IMR-90 (cell line): Measurements from ENCODE around the gene RIPK3. TPM values are rescaled to one million over a fixed set of nuclear protein-coding genes. Genes with fewer than 3 reads are reported as not detected.
A peak's percentile ranks its signal among the peaks of the same experiment; 100 is the strongest.

Source experiments
- ATAC-seq: fragments of 200-7000 bp; cut with Tn5 transposase; 2 replicates; pipeline ENCODE4 v1.9.1; 2020; ENCODE audit warnings: low read depth, mild to moderate bottlenecking, moderate library complexity
- BruUV-seq: library from RNA; stranded (reverse); fragments of 400-500 nt; replicated peaks from 2 replicates; lab custom pipeline; 2021; lab: Mats Ljungman, UMichigan
- CTCF ChIA-PET: fragments of 300-600 bp; formaldehyde crosslinking; extraction: SDS; loops from one replicate; lab custom pipeline; 2021; ENCODE audit warnings: antibody characterized with exemption; lab: Yijun Ruan, JAX
- POLR2A ChIA-PET: fragments of 300-600 bp; sonication (Branson Sonifier 250); formaldehyde crosslinking; loops from one replicate; lab custom pipeline; 2022; ENCODE audit warnings: antibody characterized with exemption; ENCODE audit not compliant: unreplicated experiment; lab: Charles Lee
- DNase-seq: peaks from one replicate; pipeline ENCODE4 v3.0.0; 2013
- H2AFZ ChIP-seq: replicated peaks from 2 replicates; pipeline ENCODE3; 2013; ENCODE audit warnings: low read length, mild to moderate bottlenecking; ENCODE audit not compliant: poor library complexity
- H2AK5ac ChIP-seq: 2 replicates; pipeline ENCODE4 v1.6.1; 2013; ENCODE audit warnings: low read depth, low read length, inconsistent platforms
- H2AK9ac ChIP-seq: replicated peaks from 2 replicates; pipeline ENCODE3; 2013; ENCODE audit warnings: mild to moderate bottlenecking, low read depth, low read length, moderate library complexity; ENCODE audit not compliant: poor library complexity
- H2BK120ac ChIP-seq: 2 replicates; pipeline ENCODE4 v1.6.1; 2013; ENCODE audit warnings: low read depth, low read length, inconsistent platforms
- H2BK15ac ChIP-seq: 3 replicates; pipeline ENCODE4 v1.6.1; 2013; ENCODE audit warnings: low read depth, low read length, inconsistent platforms
- H2BK20ac ChIP-seq: 2 replicates; pipeline ENCODE4 v1.6.1; 2013; ENCODE audit warnings: low read depth, mild to moderate bottlenecking, inconsistent platforms, low read length, moderate library complexity
- H2BK5ac ChIP-seq: 2 replicates; pipeline ENCODE4 v1.6.1; 2013; ENCODE audit warnings: mild to moderate bottlenecking, low read depth, low read length, inconsistent platforms; ENCODE audit not compliant: poor library complexity, severe bottlenecking
- H3K14ac ChIP-seq: replicated peaks from 2 replicates; pipeline ENCODE4 v1.6.1; 2013; ENCODE audit warnings: low read depth, low read length, inconsistent platforms
- H3K18ac ChIP-seq: 2 replicates; pipeline ENCODE4 v1.6.1; 2013; ENCODE audit warnings: low read depth, low read length, control low read depth
- H3K23ac ChIP-seq: 2 replicates; pipeline ENCODE4 v1.6.1; 2013; ENCODE audit warnings: low read depth, low read length, inconsistent platforms
- H3K27ac ChIP-seq: 2 replicates; pipeline ENCODE4 v1.5.1; 2013; ENCODE audit warnings: mild to moderate bottlenecking, control low read depth, low read length; ENCODE audit not compliant: insufficient read depth
- H3K27me3 ChIP-seq: 2 replicates; pipeline ENCODE4 v1.6.1; 2013; ENCODE audit warnings: low read length; ENCODE audit not compliant: control insufficient read depth, insufficient read depth
- H3K36me3 ChIP-seq: 2 replicates; pipeline ENCODE4 v1.6.1; 2013; ENCODE audit warnings: low read length, mixed read lengths; ENCODE audit not compliant: control insufficient read depth, insufficient read depth
- H3K4ac ChIP-seq: 2 replicates; pipeline ENCODE4 v1.6.1; 2013; ENCODE audit warnings: low read depth, low read length, inconsistent platforms
- H3K4me1 ChIP-seq: 2 replicates; pipeline ENCODE4 v1.6.1; 2013; ENCODE audit warnings: low read length, mixed read lengths; ENCODE audit not compliant: control insufficient read depth, insufficient read depth
- H3K4me2 ChIP-seq: 2 replicates; pipeline ENCODE4 v1.6.1; 2013; ENCODE audit warnings: low read depth, mild to moderate bottlenecking, control low read depth, low read length, moderate library complexity
- H3K4me3 ChIP-seq: 2 replicates; pipeline ENCODE4 v1.5.1; 2013; ENCODE audit warnings: low read depth, mild to moderate bottlenecking, control low read depth, low read length, moderate library complexity; ENCODE audit not compliant: insufficient read depth
- H3K56ac ChIP-seq: 2 replicates; pipeline ENCODE4 v1.6.1; 2013; ENCODE audit warnings: low read length, inconsistent platforms; ENCODE audit not compliant: insufficient read depth; ENCODE audit errors: extremely low read depth
- H3K79me1 ChIP-seq, 2 experiments: 2 replicates each; pipeline ENCODE4 v1.6.1; 2013; ENCODE audit warnings: low read length in 2 of 2, inconsistent platforms in 1 of 2, low read depth in 1 of 2
- H3K9ac ChIP-seq: 2 replicates; pipeline ENCODE4 v1.6.1; 2013; ENCODE audit warnings: low read depth, low read length, control low read depth
- H3K9me1 ChIP-seq: 2 replicates; pipeline ENCODE4 v1.6.1; 2013; ENCODE audit warnings: low read length, inconsistent platforms; ENCODE audit not compliant: insufficient read depth
- H3K9me3 ChIP-seq: 2 replicates; pipeline ENCODE4 v1.6.1; 2013; ENCODE audit warnings: low read length; ENCODE audit not compliant: control insufficient read depth, insufficient read depth
- H4K20me1 ChIP-seq: 2 replicates; pipeline ENCODE4 v1.6.1; 2013; ENCODE audit warnings: low read length, inconsistent platforms; ENCODE audit not compliant: insufficient read depth
- H4K5ac ChIP-seq: 2 replicates; pipeline ENCODE4 v1.6.1; 2013; ENCODE audit warnings: mild to moderate bottlenecking, low read depth, low read length, control low read depth
- H4K8ac ChIP-seq, 2 experiments: 2 replicates each; pipeline ENCODE4 v1.6.1; 2013; ENCODE audit warnings: low read depth in 2 of 2, low read length in 2 of 2, control low read depth in 1 of 2, inconsistent platforms in 1 of 2
- H4K91ac ChIP-seq: 2 replicates; pipeline ENCODE4 v1.6.1; 2013; ENCODE audit warnings: low read depth, low read length, inconsistent platforms; ENCODE audit not compliant: insufficient read depth
- ELK1 ChIP-seq: fragments of 150-350 bp; IDR thresholded peaks from 2 replicates; pipeline ENCODE4 v1.6.1; 2016; ENCODE audit warnings: low read depth, mild to moderate bottlenecking, low read length, moderate library complexity, borderline replicate concordance
- RAD21 ChIP-seq: IDR thresholded peaks from 2 replicates; pipeline ENCODE4 v1.6.1; 2012; ENCODE audit warnings: low read length, improper control_type of control experiment
- SMC3 ChIP-seq: fragments of 150-350 bp; IDR thresholded peaks from 2 replicates; pipeline ENCODE4 v1.6.1; 2016; ENCODE audit warnings: low read depth, mild to moderate bottlenecking, antibody characterized with exemption, low read length, moderate library complexity
- WGBS, 2 experiments: methylation state at CpG; one replicate each; pipeline versions ENCODE4 v1.1.5 to v1.1.7; 2013; ENCODE audit warnings: missing lambda C conversion rate in 2 of 2; ENCODE audit not compliant: insufficient read length in 1 of 2; ENCODE audit errors: extremely low coverage in 2 of 2; 5-methylcytosine and 5-hydroxymethylcytosine counted together
- dilution Hi-C: fragments of 300-500 bp; cut with HindIII; formaldehyde crosslinking; loops from one replicate; pipeline ENCODE4 v1.14.3; 2018; ENCODE audit warnings: low sequenced_read_pairs; ENCODE audit not compliant: unreplicated experiment
- in situ Hi-C: fragments of 300-500 bp; cut with MboI; formaldehyde crosslinking; loops from 3 replicates; pipeline ENCODE4 v1.14.3; 2019; ENCODE audit warnings: low sequenced_read_pairs, inconsistent platforms, mixed read lengths
- intact Hi-C: fragments of 100-400 bp; cut with micrococcal nuclease; formaldehyde crosslinking; loops from 2 replicates; pipeline ENCODE4 v1.10.0; 2022
- polyA plus RNA-seq, 3 experiments: library from polyadenylated mRNA; depleted of rRNA; stranded (reverse); fragments of >200 nt; gene quantifications; 2 replicates each; pipeline ENCODE4 v1.2.3, GENCODE V29; 2012; ENCODE audit warnings: low replicate concordance in 1 of 3
- total RNA-seq: library from RNA; depleted of rRNA; stranded (reverse); fragments of >200 nt; gene quantifications from 2 replicates; pipeline ENCODE4 v1.2.3, GENCODE V29; 2012
- TF ChIP-seq, protein P1 (sequence below): conservative IDR thresholded peaks from 2 replicates; pipeline ENCODE4 v1.5.1; 2012; ENCODE audit warnings: mild to moderate bottlenecking, low read depth, low read length, improper control_type of control experiment

Gene RIPK3
- total and polyA plus RNA-seq, 2 of the 4 experiments (the other 2 are of a cell fraction) = 0.09 TPM; not detected in 1

GRCh38 chr14:24307575-24308341 is 32.0 kb downstream of the RIPK3 start, which contains the start of gene CIDEB:
TSS of gene CIDEB (minus strand) at chr14:24307977. CDS start at chr14:24307858, 119 bp downstream.
- Histone ChIP-seq H3K23ac (no peak within 1 kb of the TSS), H3K4me2 (no peak within 1 kb of the TSS), H2BK20ac (no peak within 1 kb of the TSS), H3K79me1 (peaks cover 3 to 9% of the 10 kb centered on the region in 2 experiments; a peak in 1 of 4 replicates), H3K9ac (no peak within 1 kb of the TSS), H2AK9ac (no peak within 1 kb of the TSS), H2BK5ac (no peak within 1 kb of the TSS), H4K91ac (no peak within 1 kb of the TSS), H2BK120ac (no peak within 1 kb of the TSS), H3K36me3 (peaks cover 34% of the 10 kb centered on the region), H2BK15ac (no peak within 1 kb of the TSS), H2AFZ (peak within 1 kb of the TSS; percentile 21), H3K9me1 (peaks cover 5% of the 10 kb centered on the region; the same call in 1 of the 2 replicates), H3K4ac (no peak within 1 kb of the TSS), H4K20me1 (peaks cover 8% of the 10 kb centered on the region; the same call in 1 of the 2 replicates), H3K27me3 (no peaks in the 10 kb centered on the region), H3K27ac (no peak within 1 kb of the TSS), H4K8ac (no peak within 1 kb of the TSS), H3K18ac (no peak within 1 kb of the TSS), H3K14ac (no peak within 1 kb of the TSS), H3K56ac (no peak within 1 kb of the TSS), H2AK5ac (no peak within 1 kb of the TSS), H3K4me1 (peaks cover 10% of the 10 kb centered on the region; the same call in 1 of the 2 replicates), H3K4me3 (no peak within 1 kb of the TSS), H4K5ac (no peak within 1 kb of the TSS), H3K9me3 (no peaks in the 10 kb centered on the region)
- 93% methylated on average over 2 of the region's 6 CpGs; no CpG with 5 or more reads in 1 of the 2 experiments for WGBS, 2 experiments
- ATAC-seq (peak; percentile 81), DNase-seq (peak; percentile 43)
- TF ChIP-seq SMC3 (peak; percentile 57; the same call in 1 of the 2 replicates), RAD21 (peak; percentile 57), ELK1 (no peak)
- TF ChIP-seq, protein P1, sequence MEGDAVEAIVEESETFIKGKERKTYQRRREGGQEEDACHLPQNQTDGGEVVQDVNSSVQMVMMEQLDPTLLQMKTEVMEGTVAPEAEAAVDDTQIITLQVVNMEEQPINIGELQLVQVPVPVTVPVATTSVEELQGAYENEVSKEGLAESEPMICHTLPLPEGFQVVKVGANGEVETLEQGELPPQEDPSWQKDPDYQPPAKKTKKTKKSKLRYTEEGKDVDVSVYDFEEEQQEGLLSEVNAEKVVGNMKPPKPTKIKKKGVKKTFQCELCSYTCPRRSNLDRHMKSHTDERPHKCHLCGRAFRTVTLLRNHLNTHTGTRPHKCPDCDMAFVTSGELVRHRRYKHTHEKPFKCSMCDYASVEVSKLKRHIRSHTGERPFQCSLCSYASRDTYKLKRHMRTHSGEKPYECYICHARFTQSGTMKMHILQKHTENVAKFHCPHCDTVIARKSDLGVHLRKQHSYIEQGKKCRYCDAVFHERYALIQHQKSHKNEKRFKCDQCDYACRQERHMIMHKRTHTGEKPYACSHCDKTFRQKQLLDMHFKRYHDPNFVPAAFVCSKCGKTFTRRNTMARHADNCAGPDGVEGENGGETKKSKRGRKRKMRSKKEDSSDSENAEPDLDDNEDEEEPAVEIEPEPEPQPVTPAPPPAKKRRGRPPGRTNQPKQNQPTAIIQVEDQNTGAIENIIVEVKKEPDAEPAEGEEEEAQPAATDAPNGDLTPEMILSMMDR = peak; percentile 88
- CTCF ChIA-PET = interaction anchor here (0.6 to 4.1 kb wide), 15 partner anchors 8 to 250 kb away, joined by 3 to 20 read pairs (median 3); partner anchors contain the start of genes DHRS1, NOP9 and TINF2
- BruUV-seq = no TSS peak
- intact Hi-C loops (no loop called here), in situ Hi-C loops (no loop called here), dilution Hi-C loops (no loop called here)
- POLR2A ChIA-PET = no interaction called here
